ENCODE results near the gene RCAN2.

- TF ChIP-seq CTCF (IDR thresholded peaks at IDR 0.05) (no peak), POLR2A (IDR thresholded peaks at IDR 0.05) (no peak)
These were observed 26.0 kb upstream of the RCAN2 start for GRCh38 chr6:46517202-46517601.
